NCI-H2081 (cell line): ENCODE results near the gene TPP1.
A peak's percentile ranks its signal among the peaks of the same experiment; 100 is the strongest.

Experiments used
- DNase-seq, 2 experiments: peaks; one replicate each; lab custom pipeline; 2025; lab: John Stamatoyannopoulos, UW

The TPP1 gene

DNA sequence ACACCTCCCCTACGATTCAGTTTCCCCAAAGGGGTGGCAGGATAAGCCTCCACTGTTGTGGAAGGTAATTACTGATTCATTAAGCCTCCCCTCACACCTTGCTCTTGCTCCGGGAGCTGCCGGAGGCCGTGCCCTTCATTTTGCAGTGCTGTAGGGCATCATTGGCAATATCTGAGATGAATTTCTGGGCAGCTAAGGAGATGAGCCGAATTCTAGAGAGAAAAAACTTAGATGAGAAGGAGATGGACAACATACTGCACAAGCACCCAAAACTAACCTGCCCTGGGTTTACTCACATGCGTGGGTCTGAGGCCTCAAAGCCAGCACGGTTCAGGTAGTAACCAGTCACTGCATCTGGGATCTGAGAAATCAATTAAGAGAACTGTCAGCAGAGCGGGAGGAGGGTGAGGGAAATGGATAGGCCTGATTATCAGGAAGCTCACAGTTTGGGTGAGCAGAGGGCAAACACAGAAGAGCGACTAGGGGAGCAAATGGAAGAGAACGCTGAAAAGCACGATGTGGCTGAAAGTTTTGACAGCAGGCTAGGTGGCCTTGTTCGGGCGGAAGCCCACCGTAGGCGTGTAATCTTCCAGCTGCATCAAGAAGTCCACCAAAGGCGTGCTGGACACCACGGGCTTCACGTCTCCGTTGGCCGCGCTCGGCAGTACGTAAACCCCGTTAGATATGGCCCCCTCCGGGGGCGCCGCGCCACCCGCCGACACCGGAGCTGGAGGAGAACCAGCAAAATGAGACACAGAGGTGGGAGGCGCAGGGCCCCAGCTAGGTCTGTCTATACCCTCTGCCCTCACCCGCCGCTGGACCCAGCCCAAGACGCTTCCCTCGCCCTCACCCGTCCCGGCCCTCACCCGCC lies 7.9 kb downstream of the TPP1 start:
- no peak for DNase-seq

DNA sequence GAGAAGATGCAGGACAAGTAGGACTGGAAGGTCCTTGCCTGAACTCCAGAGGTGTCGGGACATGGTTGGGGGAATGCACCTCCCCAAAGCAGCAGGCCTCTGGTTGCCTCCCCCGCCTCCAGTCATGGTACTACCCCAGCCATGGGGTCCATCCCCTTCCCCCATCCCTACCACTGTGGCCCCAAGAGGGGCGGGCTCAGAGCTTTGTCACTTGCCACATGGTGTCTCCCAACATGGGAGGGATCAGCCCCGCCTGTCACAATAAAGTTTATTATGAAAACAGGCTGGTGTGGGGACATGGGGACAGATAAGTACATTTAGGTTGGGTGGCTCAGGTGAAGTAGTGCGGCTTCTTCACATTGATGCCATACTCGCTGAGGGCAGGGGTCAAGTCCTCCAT lies 8.6 kb downstream of the TPP1 start:
- DNase-seq, result no peak

DNA sequence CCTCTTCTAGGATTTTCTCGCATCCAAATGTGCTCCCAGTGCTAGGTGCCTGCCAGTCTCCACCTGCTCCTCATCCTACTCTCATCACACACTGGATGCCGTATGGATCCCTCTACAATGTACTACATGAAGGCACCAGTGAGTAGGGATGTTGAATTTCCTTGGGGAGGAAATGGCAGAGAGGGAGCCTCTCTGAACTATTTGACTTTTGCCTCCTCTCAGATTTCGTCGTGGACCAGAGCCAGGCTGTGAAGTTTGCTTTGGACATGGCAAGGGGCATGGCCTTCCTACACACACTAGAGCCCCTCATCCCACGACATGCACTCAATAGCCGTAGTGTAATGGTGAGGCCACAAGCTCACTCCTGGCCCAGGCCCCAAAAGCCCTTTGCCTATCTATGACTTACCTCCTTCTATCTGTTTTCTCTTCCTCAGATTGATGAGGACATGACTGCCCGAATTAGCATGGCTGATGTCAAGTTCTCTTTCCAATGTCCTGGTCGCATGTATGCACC lies 9.7 kb downstream of the TPP1 start:
- no peak for DNase-seq

DNA sequence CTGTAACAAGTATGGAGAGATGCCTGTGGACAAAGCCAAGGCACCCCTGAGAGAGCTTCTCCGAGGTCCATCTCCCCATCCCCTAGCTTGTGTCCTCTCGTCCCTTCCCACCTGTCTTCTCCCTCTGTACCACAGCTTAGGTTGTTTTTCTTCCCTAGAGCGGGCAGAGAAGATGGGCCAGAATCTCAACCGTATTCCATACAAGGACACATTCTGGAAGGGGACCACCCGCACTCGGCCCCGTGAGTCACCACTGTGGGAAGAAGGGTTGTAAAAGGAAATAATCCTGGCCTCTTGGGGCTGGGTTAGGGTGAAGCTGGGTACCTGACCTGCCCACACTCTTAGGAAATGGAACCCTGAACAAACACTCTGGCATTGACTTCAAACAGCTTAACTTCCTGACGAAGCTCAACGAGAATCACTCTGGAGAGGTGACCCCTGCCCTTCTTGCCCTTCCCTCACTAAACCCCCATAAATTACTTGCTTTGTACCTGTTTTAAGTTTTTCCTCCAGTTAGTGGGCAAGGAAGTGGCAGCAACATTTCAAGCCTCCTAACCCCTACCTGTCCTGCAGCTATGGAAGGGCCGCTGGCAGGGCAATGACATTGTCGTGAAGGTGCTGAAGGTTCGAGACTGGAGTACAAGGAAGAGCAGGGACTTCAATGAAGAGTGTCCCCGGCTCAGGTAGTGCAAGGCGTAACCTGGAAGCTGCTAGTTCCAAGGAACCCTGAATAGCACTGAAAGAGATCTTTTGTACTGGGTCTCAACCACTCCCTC lies 10.3 kb downstream of the TPP1 start:
- no peak for DNase-seq

DNA sequence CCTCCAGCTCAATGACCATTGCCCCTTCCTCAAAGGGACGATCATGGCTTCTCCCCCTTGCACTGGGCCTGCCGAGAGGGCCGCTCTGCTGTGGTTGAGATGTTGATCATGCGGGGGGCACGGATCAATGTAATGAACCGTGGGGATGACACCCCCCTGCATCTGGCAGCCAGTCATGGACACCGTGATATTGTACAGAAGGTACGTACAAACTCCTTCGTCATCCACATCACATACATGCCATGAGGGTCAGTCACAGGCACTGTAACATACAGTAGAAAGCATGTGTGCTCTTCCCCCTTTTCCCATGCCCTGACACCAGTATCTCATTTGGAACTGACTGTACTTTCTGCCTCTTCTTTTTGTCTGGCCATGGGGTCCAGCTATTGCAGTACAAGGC lies 11.2 kb downstream of the TPP1 start:
- no peak for DNase-seq

DNA sequence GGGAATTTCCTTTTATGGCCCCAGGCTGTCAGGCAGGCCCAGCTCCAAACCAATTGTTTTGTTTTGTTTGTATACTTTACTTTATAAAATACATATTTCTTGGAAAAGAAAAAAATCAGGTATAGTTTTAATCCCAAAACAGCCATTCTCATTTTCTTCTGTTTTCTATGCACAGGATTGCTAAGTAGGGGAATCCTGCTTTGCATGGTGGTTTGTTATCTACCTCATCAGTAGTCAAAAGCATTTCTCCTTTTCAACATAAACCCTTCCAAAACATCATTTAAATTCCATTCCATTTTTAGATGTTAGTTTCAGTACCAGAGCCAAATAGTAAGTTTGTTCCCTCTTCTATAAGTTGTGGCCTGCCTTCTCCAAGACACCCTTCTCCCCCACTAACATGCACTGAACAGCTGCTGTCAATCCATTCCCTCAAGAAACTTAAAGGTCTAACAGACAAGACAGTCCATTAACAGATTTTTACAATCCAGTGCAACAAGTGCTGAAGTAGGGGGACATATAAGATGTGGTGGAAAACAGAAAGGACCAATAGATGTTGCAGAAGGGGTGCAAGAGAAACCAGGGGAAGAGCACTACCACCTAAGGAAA lies 11.9 kb downstream of the TPP1 start:
- no peak for DNase-seq

DNA sequence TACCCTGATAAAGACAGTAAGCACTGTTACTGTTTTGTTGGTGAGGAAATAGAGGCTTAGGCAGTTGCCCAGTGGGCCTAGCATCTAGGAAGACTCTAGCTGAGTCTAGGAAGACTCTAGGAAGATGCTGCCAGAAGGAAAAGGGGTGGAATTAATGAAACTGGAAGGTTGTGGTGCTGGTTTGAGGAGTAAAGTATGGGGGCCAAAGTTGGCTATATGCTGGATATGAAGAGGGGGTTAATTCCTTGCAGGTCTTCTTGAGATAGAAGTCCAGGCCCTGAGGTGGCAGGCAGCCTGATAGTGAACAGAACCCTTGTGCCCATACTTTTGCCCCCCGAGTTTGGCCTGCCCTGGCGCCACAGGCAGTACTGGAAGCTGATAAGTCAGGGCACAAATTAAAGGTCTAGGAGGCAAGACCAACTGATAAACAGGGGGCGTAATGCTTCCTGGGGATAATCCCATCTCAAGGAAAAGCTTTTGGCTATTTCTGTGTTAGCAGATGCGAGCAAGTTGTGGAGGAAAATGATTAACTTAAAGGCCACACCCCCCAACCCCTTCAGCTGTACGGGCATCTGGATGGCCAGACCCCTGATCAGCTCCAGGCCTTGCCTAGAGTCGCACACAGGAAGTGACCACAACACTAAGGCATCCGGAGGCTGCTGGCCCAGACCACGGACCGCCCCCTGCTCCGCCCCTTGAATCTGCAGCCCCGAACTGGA lies 12.6 kb downstream of the TPP1 start:
- DNase-seq, result peak; percentile 35 to 56

DNA sequence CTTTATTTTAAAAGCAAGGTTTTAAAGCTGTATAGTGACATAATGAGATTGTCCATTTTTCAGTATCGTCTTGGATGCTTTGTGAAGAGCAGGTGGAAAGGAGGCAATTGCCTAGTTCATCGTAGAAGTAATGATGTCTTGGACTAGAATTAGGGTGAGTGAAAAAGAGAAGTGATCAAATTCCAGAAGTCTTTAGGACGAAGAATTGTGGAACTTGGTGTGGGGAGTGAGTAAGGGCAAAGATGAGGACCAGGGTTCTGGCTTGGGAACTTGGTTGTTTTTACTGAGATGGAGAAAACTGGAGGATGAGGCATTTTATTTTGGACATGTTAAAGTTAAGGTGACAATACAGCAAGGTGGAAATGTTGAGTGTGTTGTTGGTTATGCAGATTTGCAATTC lies 14.4 kb downstream of the TPP1 start:
- no peak for DNase-seq

DNA sequence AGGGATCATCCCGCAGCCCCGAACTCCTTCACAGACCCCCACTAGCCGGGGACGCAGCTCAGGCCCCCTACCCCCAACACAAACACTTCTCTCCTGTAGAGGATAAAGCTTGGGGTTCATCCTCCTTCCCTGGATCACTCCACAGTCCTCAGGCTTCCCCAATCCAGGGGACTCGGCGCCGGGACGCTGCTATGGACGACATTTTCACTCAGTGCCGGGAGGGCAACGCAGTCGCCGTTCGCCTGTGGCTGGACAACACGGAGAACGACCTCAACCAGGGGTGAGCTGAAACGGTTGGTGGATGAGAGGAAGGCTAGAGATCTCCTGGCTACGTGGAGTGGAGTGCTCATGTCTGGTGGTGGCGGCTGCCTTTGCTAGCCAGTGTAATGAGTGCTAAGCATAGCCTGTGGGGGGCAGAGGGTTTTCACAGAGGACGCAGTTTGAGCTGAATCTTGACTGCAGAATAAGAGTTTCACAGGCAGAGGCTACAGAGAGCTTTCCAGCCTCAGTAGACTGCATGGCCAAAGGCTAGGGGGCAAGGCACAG lies 15.1 kb downstream of the TPP1 start:
- peak in 1 of 2 experiments; percentile 22 for DNase-seq

DNA sequence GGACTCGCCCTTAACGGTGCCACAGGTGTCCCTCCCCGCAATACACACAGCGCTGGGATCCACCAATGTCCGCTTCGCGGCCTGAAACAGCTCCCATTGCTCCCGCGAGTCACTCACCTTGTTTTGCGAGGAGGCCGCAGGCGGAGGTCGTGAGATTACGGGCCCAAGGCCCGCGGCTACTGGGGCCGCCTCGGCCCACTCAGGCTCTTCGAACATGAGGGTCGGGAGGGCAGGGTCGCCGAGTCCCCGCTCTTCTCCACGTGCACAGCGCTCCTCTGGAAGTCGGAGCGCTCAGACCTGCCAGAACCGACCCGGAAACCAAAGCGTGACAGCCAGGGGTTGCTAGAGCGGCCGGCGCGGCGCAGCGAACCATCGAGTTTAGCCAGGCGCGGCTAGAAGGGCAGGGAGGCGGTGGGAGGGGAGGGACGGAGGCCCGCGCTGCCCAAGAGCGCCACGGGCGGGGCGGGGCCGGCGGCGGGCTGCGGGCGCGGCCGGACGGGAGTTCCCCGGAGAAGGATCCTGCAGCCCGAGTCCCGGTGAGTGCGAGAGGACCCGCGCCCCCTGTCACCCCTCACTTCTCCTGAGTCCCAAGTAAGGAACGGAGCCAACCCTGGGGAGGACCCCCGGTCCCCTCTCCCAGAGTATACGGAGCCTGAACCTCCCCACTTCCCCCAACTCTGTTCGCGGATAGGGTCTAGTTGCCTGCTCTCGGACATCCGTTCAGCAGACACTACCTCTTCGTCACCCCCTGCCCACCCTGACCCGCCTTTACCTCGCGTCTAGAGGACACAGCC lies 15.7 kb downstream of the TPP1 start, which contains the start of the genes ILK and RRP8:
Gene ILK, plus strand, starts transcription at position 488 of the 794 bp plus-strand sequence. CDS start 498 bp downstream, outside the sequence.
Gene RRP8, minus strand, starts transcription at position 330 of the 794 bp plus-strand sequence. Its CDS starts 114 bp downstream, at position 216.
- DNase-seq, result peak; percentile 81 to 90

DNA sequence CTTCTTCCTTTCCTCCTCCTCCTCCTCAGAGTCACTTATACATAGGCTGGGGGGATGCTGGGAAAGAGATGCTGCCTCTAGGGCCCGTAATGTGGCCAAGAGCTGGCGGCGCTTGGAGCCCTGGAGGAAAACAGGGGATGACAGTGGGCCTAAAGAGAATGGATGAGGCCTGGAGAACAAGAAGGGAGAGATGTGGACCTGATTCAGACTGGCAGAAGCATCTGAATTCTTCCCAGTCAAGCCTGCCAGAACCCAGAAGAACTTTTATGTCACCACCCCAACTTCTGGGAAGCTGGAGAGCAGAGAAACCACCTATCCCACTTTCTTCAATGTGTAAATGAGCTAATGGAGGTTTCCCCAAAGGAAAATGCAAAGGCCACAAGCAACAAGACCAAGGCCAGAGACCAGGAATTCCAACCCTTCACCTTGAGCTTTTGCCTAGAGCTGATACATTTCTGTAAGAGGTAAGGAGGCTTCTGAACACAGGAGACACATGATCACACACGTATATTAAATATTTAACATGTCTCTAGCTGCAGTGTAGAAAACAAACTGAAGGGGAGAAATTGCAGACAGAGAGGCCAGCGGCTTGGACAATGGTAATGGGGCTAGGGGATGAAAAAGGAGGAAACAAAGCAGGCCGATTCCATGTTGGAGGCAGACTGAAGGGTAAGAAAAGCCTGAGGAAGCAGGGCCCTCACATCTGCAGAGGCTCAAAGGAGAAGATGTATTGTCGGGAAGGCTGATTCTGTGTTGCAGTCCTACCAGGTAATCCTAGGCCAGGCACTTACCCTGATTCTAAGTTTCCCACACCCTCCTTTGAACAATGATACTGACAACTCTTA lies 16.9 kb downstream of the TPP1 start:
- no peak for DNase-seq

DNA sequence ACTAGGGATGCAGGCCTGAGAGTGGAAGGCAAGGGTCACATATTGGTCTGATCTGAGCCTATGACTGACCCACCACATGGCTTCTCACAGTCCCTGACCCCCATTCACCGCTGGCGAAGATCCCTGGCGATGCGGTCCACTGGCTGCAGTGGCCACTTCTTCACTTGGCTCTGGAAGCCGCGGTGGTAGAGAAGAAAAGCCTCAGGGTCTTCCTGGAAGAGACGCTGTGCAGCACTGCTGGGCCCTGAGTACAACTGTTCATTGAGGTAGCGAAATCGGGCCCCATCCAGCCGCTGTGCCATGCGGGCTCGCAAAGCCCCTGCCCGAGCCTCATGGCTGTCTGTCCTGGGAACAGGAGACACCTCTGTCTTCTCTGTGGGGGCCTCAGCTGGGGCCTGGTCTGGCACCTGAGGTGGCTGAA lies 18.2 kb downstream of the TPP1 start:
- DNase-seq, result no peak

DNA sequence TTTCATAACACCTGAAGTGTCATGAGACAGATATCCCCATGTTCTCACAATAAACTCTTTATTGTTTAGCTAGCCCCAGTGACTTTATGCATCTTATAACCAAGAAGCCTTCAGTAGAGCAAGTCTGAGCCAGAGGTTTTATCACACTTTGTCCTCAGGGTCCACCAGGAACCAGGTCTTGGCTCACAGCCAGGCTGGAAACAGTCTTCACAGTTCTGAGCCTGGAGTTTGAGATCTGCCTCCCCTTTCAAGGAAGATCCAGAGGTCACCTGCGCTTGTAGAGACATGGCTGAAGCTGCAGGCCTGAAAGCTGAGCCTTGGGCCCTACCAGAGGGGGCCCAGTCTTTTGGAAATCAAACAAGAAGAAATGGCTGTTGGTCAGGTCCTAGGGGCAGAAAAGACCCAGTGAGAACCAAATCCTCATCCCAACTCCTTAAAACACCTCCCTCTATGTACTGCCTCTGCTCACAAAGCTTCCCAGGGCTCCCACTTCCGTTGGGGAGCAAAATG lies 19.3 kb downstream of the TPP1 start:
- no peak for DNase-seq

DNA sequence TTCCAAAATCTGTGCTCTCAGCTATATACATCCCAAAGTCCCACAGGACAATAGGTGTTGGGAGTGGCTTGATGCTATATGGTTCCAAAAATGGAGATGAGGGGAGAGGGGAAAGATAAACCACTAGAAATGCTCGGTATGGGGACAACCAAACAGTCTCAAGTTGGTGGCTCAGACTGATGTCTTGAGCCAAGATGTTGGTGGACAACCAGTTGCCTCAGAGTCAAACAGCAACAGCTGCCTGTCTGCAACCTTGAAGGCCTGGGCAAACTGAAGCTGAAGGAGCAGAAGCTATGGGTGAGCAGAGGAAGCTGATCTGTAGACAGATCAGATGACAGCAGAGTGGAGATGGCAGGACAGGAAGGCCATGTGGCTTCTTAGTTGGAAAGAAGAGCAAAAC lies 19.8 kb downstream of the TPP1 start:
- DNase-seq, result no peak

DNA sequence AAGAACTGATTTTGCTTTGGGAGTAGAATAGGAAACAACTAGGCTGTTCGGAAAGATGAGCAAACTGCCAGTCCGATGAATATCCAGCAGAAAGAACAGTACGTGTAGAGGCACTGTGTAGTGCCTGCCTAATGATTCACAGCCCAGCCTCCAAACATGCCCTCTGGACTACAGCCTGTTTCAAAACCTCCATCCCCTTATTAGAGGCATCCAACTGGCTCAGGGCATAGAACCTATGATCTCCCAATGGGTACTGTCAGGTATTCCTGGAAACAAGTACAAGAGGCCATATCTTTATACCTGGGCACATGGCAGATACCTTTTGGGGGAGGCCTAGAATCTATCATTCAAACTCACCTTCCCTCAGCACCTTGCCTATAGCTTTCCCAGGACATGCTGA lies 20.7 kb downstream of the TPP1 start:
- no peak for DNase-seq

DNA sequence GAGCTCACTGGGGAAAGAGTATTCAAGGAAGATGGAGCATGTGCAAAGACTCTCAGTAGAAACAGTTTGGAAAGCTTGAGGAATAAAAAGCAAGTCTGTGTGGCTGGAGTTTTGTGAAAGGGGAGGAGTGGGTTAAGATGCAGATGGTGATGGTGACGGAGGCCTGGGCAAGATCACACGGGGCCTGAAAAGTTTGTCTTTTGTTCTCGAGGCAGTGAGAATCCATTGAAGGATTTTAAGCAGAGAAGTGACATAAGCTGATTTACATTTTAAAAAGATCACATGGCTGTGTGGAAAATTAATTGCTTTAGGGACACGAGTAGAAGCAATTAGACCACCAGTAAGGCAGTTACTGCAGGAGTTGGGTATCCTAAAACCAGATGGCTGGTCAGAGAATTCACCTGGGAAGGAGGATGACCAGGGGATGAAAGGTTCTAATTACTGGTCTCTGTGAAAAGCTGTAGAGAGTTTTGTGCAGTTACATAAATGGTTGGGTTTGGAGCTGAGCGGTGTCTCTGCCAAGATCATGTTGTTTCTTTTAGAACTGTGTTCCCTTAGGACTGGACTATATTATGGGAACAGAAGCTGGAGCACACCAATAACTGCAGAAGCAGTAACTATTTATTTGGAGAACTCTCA lies 22.9 kb downstream of the TPP1 start:
- DNase-seq, result no peak

DNA sequence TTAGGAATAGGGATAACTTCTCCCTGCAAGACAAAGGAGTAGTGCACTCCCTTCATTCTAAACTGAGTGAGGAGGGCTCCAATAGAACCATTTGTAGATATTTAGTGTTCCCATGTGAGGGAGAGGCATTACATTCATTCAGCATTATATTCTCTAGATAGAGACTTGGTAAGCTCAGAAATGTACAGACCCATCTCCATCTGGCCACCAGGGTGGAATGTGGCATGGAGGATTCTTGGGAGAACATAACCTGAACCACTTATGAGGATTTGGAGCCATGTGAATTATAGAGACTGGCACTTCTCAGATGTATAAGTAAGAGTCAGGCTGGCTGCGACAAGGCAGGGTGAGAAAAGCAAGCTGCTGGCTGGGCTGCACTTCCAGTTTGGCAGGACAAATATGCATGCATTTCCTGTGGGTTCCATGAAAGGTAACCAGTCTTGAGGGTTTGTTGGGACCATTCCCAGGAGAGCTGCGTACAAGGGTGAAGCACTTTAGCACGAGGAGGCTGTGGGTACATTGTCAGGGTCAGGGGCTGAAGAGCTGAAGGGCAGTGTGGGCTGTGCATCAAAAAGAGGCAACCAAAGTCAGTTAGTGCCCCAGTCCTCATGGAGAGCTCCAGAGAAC lies 25.0 kb downstream of the TPP1 start:
- DNase-seq, result no peak

DNA sequence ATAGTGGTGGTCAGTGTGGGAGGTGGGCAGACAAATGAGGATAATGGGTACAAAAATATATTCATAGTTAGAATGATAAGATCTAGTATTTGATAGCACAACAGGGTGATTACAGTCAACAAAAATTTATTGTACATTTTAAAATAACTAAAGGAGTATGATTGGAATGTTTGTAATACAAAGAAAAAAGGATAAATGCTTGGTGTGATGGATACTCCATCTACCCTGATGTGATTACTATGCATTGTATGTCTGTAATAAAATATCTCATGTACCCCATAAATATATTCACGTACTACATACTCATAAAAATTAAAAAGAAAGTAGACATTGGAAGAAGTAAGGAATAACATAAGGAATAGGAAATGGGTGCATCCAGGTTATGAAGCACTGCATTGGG lies 31.2 kb downstream of the TPP1 start:
- DNase-seq, result no peak
